NT2/D1 (cell line): ENCODE measurements around the gene NPTXR.

Experiments
- YY1 ChIP-seq: IDR thresholded peaks from 2 replicates; pipeline ENCODE4 v1.6.1; 2011; ENCODE audit not compliant: insufficient read length, insufficient read depth
- ZNF274 ChIP-seq: IDR thresholded peaks from 2 replicates; pipeline ENCODE4 v1.6.1; 2011; ENCODE audit warnings: mild to moderate bottlenecking, low read depth, low read length

GRCh38 chr22:38865201-38866023 is 21.6 kb upstream of the NPTXR start:
- TF ChIP-seq YY1 (no peak), ZNF274 (no peak)
